GM18517 (cell line): ENCODE data around the gene RABGGTA.

Experiments
- ATAC-seq: cut with Tn5 transposase; IDR thresholded peaks from one replicate; pipeline ENCODE4 v1.9.1; 2021; ENCODE audit warnings: mild to moderate bottlenecking, moderate library complexity; ENCODE audit not compliant: unreplicated experiment

RABGGTA gene, protein sequence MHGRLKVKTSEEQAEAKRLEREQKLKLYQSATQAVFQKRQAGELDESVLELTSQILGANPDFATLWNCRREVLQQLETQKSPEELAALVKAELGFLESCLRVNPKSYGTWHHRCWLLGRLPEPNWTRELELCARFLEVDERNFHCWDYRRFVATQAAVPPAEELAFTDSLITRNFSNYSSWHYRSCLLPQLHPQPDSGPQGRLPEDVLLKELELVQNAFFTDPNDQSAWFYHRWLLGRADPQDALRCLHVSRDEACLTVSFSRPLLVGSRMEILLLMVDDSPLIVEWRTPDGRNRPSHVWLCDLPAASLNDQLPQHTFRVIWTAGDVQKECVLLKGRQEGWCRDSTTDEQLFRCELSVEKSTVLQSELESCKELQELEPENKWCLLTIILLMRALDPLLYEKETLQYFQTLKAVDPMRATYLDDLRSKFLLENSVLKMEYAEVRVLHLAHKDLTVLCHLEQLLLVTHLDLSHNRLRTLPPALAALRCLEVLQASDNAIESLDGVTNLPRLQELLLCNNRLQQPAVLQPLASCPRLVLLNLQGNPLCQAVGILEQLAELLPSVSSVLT

DNA sequence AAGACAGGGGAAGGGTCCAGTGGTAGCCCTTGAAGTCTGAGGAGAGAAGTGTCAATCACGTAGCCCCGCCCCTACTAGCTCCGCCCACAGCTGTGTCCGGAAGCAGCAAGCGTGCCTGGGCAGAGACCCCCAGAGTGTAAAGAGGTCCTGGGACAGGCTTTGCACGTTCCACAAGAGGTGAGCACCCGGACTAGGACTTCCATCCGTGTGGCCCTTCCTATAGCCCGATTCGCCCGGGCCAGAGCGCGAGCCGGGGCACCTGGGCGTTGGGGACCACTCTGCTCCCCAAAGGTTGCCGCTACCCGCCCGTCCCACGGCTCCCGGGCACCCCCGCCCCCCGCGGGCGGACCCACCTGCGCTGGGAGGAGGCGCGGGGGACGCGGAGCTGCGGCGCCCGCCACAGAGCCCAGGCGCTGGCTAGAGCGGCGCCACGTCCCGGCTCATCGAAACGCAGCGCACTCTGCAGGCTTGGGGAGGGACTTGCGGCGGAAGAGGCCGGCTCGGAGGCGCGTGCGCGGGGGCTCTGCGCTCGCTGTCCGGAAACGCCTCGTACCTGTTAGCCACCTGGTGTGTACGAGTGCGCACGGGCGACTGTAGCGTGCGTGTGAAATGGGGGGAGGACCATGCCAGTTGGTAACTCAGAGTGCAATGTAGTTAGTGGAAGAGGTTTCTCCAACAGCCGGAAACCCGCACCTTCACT lies at the start of gene RABGGTA:
RABGGTA (minus strand) TSS at position 464 of the 700 bp plus-strand sequence. CDS start 482 bp downstream, outside the sequence.
- ATAC-seq: peak; percentile 67

DNA sequence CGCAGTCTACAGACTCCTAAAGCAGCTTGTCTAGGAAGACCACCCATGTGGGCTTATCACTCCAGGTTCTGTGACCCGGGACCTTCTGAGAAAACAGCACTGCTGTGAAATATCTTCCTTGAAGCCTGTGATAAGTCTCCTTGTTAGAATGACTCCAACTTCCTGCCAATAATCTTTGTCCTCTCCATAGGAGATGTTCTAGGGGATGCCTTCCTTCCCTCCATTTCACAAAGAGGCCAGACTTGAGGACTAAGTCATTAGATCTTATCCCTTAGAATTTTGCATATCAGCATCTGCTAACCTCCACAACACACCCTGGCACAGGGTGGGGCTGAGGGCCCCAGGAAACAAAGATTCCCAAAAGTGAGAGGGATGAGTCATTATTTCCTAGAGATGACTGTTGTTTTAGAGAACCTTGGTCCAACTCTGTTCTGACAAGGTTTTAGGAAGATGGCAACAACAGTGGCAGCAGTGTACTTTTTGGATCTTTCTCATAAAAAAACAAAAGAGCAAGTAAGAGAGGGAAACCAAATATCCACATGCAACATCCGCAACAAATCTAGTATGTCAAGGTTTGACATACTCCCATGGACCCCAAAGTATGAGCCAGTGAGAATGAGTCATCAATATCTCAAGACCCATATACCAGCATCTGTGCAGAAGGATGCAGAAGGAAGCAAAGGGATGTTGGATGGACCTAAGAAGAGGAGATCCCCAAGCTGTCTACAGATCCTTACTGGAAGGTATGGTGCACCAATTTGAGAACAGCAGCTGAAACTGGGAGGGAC lies 45.9 kb upstream of the RABGGTA start:
- no peak for ATAC-seq

DNA sequence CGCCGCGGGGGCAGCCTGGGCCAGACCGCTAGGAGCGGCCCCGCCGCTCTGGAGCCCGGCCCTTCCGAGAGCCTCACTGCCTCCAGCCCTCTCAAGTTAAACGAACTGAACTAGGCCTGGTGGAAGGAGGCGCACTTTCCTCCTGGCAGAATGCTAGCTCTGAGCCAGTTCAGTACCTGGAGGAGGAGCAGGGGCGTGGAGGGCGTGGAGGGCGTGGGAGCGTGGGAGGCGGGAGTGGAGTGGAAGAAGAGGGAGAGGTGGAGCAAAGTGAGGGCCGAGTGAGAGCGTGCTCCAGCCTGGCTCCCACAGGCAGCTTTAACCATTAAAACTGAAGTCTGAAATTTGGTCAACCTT lies 45.2 kb upstream of the RABGGTA start:
- no peak for ATAC-seq

DNA sequence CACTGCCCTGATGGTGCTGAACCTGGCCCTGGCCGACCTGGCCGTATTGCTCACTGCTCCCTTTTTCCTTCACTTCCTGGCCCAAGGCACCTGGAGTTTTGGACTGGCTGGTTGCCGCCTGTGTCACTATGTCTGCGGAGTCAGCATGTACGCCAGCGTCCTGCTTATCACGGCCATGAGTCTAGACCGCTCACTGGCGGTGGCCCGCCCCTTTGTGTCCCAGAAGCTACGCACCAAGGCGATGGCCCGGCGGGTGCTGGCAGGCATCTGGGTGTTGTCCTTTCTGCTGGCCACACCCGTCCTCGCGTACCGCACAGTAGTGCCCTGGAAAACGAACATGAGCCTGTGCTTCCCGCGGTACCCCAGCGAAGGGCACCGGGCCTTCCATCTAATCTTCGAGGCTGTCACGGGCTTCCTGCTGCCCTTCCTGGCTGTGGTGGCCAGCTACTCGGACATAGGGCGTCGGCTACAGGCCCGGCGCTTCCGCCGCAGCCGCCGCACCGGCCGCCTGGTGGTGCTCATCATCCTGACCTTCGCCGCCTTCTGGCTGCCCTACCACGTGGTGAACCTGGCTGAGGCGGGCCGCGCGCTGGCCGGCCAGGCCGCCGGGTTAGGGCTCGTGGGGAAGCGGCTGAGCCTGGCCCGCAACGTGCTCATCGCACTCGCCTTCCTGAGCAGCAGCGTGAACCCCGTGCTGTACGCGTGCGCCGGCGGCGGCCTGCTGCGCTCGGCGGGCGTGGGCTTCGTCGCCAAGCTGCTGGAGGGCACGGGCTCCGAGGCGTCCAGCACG lies 44.6 kb upstream of the RABGGTA start:
- ATAC-seq: no peak

DNA sequence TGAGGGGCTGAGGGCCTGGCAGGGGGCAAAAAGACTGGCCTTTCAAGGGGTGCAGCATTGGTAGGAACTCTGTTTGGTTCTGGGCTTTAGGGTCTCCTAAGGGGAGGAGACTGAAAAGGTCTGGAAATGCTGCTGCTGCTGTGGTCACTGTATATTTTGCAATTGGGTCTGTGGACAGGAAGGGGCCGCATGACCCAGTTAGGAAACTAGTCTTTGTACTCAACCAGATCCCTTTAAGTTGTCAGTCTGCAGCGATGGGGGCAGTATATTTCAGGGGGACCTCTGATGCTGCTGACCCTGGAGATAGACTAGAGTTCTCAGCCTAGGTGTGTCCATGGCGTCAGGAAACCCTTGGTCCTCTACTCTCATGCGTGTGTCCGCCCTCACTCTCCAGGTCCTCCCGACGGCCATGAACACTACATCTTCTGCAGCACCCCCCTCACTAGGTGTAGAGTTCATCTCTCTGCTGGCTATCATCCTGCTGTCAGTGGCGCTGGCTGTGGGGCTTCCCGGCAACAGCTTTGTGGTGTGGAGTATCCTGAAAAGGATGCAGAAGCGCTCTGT lies 43.9 kb upstream of the RABGGTA start:
- no peak for ATAC-seq

DNA sequence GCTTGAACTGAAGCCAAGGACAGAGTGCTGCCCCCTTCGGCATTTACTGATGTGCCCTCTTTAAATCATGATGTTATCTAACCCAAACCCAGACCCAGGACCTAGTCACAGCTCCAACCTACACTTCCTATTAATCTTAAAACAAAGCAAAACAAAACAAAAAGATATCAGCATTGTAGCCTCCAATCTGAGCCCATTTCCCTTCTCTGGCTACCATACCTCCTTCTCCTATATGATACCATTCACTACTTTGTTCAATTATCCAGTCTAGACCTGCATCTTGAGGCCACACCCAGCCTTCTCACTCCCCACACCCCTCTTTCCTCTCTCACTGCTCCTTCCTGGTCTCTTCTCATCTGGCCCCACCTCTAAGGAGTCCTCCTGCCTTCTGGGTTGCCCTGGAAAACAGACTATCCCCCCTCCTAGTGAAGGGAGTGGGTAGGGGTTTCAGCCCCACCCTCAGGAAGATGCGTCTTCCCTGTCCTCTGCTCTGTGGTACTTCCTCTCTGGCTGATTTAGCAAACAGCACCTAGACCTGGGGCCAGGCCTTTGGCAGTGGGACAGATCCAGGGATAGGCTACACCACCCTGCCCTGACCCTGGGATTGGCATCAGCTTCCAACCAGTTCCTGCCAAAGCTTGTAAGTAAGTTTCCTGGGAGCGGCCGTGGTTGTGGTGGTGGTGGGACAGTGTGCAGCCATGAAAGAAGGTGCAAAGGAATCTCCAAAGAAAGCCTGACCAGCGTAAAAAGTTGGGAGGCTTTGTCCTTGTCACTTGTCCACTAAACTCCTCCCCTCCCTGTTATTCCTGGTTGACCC lies 43.2 kb upstream of the RABGGTA start:
- ATAC-seq: no peak

DNA sequence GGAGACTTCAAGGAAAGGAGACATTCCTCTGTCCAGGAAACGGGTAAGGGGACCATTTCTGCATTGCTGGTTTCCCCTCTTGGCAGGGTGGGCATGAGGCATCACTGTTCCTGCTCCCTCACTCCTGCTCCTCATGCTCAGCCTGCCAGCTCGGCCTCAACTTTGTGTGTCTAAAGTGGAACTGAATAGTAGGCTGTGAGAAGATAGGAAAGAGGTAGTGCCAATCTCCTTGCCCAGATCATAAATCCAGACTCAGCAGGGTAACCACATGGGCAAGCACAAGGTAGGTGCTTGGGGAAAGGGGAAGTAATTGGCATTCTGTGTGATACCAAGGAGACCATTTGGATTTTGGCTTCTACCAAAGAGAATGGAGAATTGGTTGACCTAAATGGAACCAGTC lies 42.5 kb upstream of the RABGGTA start:
- no peak for ATAC-seq

DNA sequence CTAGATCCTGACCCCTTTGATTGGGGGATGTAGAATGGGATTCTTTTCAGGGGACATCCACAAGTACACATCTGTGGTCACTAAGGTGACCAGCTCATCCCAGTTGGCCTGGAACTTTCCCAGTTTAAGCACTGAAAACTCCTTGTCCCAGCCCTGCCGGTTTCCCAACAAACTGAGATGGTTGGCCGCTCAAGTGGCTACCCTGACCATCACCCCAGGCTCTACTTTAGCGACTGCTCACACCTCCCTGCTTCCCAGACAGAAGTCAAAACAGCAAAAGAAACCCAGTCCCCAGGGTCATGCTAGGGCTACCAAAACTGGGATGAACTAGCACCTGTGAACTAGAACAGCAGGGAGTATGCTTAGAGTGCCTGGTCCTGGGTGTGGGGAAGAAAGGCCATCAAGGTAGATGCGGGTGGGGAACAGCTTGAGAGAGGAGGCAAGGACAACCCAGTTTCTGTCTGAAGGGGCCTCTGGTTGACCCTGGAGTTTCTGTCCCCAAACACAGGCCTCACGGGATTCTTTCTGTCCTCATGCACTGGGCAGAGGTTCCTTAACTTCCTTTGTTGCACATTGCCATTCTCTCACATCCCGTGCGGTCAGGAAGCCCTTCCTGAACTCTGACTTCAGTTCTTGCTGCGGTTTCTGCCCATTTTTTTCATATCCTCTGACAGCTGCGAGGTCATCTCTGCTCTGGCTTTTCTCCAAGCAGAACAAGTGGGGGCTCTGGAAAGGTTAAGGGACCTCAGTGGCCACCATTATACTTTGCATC lies 41.5 kb upstream of the RABGGTA start:
- no peak for ATAC-seq

DNA sequence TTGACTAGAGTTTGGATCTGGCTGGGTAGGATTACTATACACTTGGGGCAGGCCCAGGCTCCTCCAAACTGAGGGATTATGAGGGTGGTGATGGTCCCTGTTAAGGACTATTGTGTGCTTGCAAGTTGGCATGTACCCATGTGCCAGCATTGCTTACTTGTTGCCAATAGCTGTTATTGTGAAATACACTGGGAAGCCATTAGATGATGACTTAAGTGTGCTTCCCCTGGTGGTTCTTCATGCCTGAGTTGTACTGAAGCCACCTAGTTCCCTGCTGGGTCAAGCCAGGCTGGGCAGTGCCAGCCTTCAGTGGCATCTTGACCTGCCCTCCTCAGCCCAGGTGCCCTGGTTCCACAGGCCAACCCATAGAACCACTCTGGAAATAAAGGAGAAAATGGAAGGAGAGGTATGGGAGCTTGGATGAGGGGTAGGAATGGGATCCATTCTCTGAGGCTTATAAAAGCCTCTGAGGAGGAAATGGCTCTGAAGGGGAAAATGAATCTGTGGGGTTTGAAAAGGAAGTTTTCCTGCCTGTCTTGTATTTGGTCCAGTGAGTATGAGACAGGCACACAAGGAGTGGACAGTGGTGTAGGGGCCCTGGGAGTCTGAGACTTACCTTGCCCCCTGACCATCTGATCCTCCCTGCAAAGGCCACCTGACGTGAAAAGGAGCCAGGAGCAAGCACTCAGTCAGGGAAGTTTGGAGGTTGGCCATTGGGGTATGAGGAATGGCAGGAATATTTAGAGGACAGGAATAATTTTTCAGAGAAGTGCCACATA lies 40.6 kb upstream of the RABGGTA start:
- no peak for ATAC-seq

DNA sequence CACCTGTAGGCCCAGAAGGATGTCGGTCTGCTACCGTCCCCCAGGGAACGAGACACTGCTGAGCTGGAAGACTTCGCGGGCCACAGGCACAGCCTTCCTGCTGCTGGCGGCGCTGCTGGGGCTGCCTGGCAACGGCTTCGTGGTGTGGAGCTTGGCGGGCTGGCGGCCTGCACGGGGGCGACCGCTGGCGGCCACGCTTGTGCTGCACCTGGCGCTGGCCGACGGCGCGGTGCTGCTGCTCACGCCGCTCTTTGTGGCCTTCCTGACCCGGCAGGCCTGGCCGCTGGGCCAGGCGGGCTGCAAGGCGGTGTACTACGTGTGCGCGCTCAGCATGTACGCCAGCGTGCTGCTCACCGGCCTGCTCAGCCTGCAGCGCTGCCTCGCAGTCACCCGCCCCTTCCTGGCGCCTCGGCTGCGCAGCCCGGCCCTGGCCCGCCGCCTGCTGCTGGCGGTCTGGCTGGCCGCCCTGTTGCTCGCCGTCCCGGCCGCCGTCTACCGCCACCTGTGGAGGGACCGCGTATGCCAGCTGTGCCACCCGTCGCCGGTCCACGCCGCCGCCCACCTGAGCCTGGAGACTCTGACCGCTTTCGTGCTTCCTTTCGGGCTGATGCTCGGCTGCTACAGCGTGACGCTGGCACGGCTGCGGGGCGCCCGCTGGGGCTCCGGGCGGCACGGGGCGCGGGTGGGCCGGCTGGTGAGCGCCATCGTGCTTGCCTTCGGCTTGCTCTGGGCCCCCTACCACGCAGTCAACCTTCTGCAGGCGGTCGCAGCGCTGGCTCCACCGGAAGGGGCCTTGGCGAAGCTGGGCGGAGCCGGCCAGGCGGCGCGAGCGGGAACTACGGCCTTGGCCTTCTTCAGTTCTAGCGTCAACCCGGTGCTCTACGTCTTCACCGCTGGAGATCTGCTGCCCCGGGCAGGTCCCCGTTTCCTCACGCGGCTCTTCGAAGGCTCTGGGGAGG lies 39.5 kb upstream of the RABGGTA start, which contains the start of gene LTB4R:
LTB4R (plus strand) TSS at position 857 of the 959 bp plus-strand sequence. CDS start 4,150 bp downstream, outside the sequence.
- peak; percentile 62 for ATAC-seq

DNA sequence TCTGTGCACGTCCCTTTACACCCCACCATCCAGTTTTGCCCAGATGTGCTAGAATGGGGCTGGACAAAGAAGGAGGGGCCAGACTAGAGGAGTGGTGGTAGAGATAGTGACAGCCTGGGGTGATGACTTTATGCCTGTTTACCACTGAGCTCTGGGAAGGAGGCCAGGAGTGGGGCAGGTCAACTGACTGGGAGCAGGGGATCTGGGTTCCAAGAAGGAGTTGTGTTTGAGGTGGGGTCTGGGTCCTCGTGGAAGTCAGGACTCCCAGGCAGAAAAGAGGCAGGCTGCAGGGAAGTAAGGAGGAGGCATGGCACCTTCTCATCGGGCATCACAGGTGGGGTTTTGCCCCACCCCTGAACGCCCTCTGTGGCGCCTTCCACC lies 38.9 kb upstream of the RABGGTA start:
- no peak for ATAC-seq

DNA sequence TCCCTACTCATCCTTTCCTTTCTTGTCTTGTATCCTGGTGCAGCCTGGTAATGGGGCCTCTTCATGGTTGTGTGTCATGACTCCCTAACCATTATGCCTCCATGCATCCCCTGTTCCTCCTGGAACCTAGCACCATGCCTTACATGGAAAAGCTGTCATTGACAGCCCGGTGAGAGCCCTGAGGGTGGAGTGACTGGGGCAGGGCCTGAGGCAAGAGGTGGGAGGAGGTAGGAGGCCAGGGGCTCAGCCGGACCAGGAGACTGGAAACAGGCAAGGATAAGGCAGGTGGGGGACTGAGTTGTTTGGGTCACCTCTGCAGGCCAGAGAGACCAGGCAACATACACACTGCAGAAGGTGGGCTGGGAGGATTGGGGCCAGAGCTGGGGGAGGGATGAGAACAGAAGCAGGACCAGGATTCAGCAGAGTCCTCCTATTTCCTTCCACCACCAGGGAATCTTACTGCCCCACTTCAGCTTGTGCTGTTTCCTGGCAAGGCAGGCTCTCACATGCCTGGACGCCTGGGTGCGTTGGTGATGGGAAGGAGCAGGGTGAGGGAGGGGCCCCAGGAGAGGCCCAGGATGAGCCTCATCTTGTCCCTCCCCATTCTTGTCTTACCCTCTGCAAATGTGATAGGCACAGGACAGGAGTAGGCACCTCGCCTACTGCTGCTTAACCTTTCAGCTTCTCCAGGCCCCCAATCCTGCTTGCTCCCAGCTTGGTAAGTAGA lies 38.3 kb upstream of the RABGGTA start, which contains the start of gene LTB4R2:
LTB4R2 (plus strand) TSS at position 603 of the 727 bp plus-strand sequence. CDS start 525 bp downstream, outside the sequence.
- no peak for ATAC-seq

DNA sequence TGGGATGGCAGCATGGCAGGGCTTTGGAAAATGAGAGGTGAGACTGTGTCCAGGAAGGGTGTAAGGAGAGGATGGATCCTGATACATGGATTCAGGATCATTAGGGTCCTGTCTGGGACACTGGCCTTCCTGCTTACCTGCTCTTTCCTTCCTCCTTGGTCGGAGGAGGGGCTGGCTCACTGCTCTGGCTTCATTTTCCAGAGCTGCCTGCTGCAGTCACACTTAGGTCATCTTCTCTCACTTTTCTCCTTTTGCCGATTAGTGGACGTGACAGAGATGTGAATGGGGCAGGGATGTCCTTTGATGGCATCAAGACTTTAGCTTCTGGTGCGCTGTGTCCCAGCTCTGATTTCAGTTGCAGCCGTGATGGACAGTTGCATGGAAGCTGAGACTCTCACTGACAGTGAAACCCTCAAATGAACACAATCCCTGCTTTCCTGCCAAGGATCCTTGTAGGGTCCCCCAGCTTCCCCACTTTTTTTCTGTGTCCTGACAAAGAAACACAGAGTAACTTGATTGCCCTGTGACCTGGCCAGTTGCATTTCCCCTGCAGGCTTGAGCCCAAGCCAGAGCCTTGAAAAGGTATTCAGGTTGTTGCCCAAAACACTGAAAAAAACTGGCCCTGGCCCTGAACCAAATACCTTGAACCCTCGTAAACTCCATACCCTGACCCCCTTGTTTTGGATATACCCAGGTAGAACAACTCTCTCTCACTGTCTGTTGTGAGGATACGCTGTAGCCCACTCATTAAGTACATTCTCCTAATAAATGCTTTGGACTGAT lies 37.1 kb upstream of the RABGGTA start:
- no peak for ATAC-seq

DNA sequence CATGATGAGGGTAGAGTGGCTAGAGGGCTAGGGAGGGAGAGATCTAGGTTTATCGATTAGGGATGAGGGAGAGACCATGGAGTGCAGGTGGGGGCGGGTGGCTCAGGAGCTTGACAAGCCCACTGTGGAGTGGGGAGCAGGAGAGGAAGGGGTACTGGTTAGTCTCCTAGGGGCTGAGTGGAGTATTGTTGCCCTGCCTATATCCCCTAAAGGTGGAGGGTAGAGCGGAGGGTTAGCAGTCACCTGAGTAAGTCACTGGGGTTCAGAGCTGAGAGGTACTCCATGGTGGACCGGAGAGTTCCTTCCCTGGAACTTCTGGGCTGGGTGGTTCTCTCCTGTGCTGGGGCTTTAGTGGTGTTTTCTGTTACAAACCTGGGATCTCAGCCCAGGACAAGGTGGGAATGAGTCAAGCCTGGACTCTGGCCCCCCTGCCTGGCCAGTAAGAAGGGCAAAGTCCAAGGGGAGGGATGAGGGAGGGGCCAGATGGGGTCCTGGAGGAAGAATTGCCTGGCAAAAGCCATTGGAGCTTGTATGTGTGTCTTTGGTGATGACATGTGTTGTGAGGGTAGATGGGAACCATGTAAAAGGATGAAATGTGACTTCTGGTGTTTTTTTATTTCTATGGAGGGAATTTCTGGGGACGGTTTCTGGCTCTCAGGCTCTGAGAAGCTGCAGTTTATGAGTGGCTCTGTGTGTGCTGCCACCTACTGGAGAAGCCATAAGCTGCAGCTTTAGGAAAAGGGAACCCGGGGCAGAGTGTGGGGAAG lies 36.4 kb upstream of the RABGGTA start, which contains the start of gene CIDEB:
CIDEB (minus strand) TSS at position 403 of the 767 bp plus-strand sequence; CDS start at position 284, 119 bp downstream.
- ATAC-seq: no peak
